Hematopoietic multipotent progenitor cell treated with erythropoietin and hydrocortisone succinate and interleukin-3 and kit ligand, for 6 days (in vitro differentiated cells): ENCODE measurements around the gene SERHL2.
"Not testable (repeated sequence)": the region's sequence is repeated elsewhere in the genome, so short reads cannot be mapped to it uniquely, and the experiment has no call there.

Experiments
- DNase-seq: peaks from one replicate; pipeline ENCODE4 v3.0.0-alpha.2; 2015

Gene SERHL2

GRCh38 chr22:42536166-42536565 is 17.6 kb upstream of the SERHL2 start:
- no peak for DNase-seq

GRCh38 chr22:42536634-42537033 is 17.1 kb upstream of the SERHL2 start:
- not testable (repeated sequence) for DNase-seq

GRCh38 chr22:42537199-42537831 is 16.4 kb upstream of the SERHL2 start:
- not testable (repeated sequence) for DNase-seq

- not testable (repeated sequence) for DNase-seq
Observed at GRCh38 chr22:42539236-42539771, 14.5 kb upstream of the SERHL2 start.

GRCh38 chr22:42544686-42545085 is 9.1 kb upstream of the SERHL2 start:
- DNase-seq: peak; percentile 55

- no peak for DNase-seq
Observed at GRCh38 chr22:42547562-42547961, 6.2 kb upstream of the SERHL2 start.

GRCh38 chr22:42548126-42548525 is 5.6 kb upstream of the SERHL2 start:
- DNase-seq: not testable (repeated sequence)

- DNase-seq: no peak
Observed at GRCh38 chr22:42548597-42549330, 5.0 kb upstream of the SERHL2 start.

- no peak for DNase-seq
Observed at GRCh38 chr22:42549331-42550060, 4.3 kb upstream of the SERHL2 start.

GRCh38 chr22:42552294-42552647 is 1.5 kb upstream of the SERHL2 start:
- not testable (repeated sequence) for DNase-seq

GRCh38 chr22:42560381-42560780 is 6.6 kb downstream of the SERHL2 start:
- DNase-seq: no peak

- peak; percentile 64 for DNase-seq
Observed at GRCh38 chr22:42560781-42561180, 7.0 kb downstream of the SERHL2 start.

- DNase-seq: no peak
Observed at GRCh38 chr22:42561856-42562255, 8.1 kb downstream of the SERHL2 start.

GRCh38 chr22:42562279-42562678 is 8.5 kb downstream of the SERHL2 start:
- peak; percentile 62 for DNase-seq

GRCh38 chr22:42562684-42563083 is 8.9 kb downstream of the SERHL2 start:
- DNase-seq: no peak

GRCh38 chr22:42563943-42564342 is 10.2 kb downstream of the SERHL2 start:
- DNase-seq: not testable (repeated sequence)

GRCh38 chr22:42564699-42565098 is 10.9 kb downstream of the SERHL2 start:
- DNase-seq: no peak

GRCh38 chr22:42565956-42566355 is 12.2 kb downstream of the SERHL2 start:
- no peak for DNase-seq

- DNase-seq: not testable (repeated sequence)
Observed at GRCh38 chr22:42567950-42568349, 14.2 kb downstream of the SERHL2 start.

- not testable (repeated sequence) for DNase-seq
Observed at GRCh38 chr22:42570580-42570979, 16.8 kb downstream of the SERHL2 start.

GRCh38 chr22:42571068-42571467 is 17.3 kb downstream of the SERHL2 start:
- not testable (repeated sequence) for DNase-seq

GRCh38 chr22:42574046-42574445 is 20.3 kb downstream of the SERHL2 start:
- not testable (repeated sequence) for DNase-seq

- not testable (repeated sequence) for DNase-seq
Observed at GRCh38 chr22:42574468-42574867, 20.7 kb downstream of the SERHL2 start.
